Renal cortex interstitium (tissue), 11 donors: Measurements from ENCODE around the gene ASXL2. TPM values are rescaled to one million over a fixed set of nuclear protein-coding genes. Genes with fewer than 3 reads are reported as not detected.
"Not testable (repeated sequence)": the region's sequence is repeated elsewhere in the genome, so short reads cannot be mapped to it uniquely, and the experiment has no call there.

ENCODE experiments used
- DNase-seq, 11 donors: peaks; one replicate each; pipeline ENCODE4 v3.0.0-alpha.2; 2013; ENCODE audit warnings: low read depth in 9 of 11, low spot score in 4 of 11; ENCODE audit errors: extremely low read depth in 1 of 11
- polyA plus RNA-seq, 3 donors: library from polyadenylated mRNA; unstranded; fragments of 120-200 nt; gene quantifications; one replicate each; pipeline ENCODE4 v1.2.1, GENCODE V29; 2013; ENCODE audit not compliant: insufficient read length in 3 of 3

The ASXL2 gene
- polyA plus RNA-seq, 3 donors = 19.8 to 20.9 (median 20.2) TPM

- no peak for DNase-seq
Measured at GRCh38 chr2:25845843-25846505, 32.3 kb downstream of the ASXL2 start.

- no peak for DNase-seq
Measured at GRCh38 chr2:25844089-25844488, 34.2 kb downstream of the ASXL2 start.

- DNase-seq = no peak
Measured at GRCh38 chr2:25842155-25842554, 36.1 kb downstream of the ASXL2 start.

- peak in 2 of 11 donors; percentile 36 to 43 for DNase-seq
Measured at GRCh38 chr2:25838152-25838756, 40.0 kb downstream of the ASXL2 start.

- no peak for DNase-seq
Measured at GRCh38 chr2:25835906-25836305, 42.4 kb downstream of the ASXL2 start.

- DNase-seq = no peak
Measured at GRCh38 chr2:25833566-25833965, 44.7 kb downstream of the ASXL2 start.

GRCh38 chr2:25832897-25833296 lies 45.4 kb downstream of the ASXL2 start:
- DNase-seq = no peak

- DNase-seq = no peak
Measured at GRCh38 chr2:25831746-25832449, 46.4 kb downstream of the ASXL2 start.

GRCh38 chr2:25829828-25830227 lies 48.5 kb downstream of the ASXL2 start:
- no peak for DNase-seq

- no peak for DNase-seq
Measured at GRCh38 chr2:25829377-25829704, 48.9 kb downstream of the ASXL2 start.

GRCh38 chr2:25828532-25829376 lies 49.5 kb downstream of the ASXL2 start:
- DNase-seq = not testable (repeated sequence)

- no peak for DNase-seq
Measured at GRCh38 chr2:25825238-25825637, 53.0 kb downstream of the ASXL2 start.

GRCh38 chr2:25824718-25825117 lies 53.6 kb downstream of the ASXL2 start:
- no peak for DNase-seq

- DNase-seq = no peak
Measured at GRCh38 chr2:25824216-25824615, 54.1 kb downstream of the ASXL2 start.

GRCh38 chr2:25822190-25823117 lies 55.8 kb downstream of the ASXL2 start:
- DNase-seq = peak in 9 of 11 donors; percentile 20 to 46 (median 32)

- no peak for DNase-seq
Measured at GRCh38 chr2:25821225-25822056, 56.8 kb downstream of the ASXL2 start.

- DNase-seq = no peak
Measured at GRCh38 chr2:25819597-25820039, 58.7 kb downstream of the ASXL2 start.

GRCh38 chr2:25817630-25818029 lies 60.7 kb downstream of the ASXL2 start:
- DNase-seq = no peak
